DMS153 treated with DMSO at 0.1 percent for 48 hours (cell line): ENCODE results near the gene NUDC.
"Not testable (repeated sequence)": the region's sequence is repeated elsewhere in the genome, so short reads cannot be mapped to it uniquely, and the experiment has no call there.

Source experiments
- DNase-seq: peaks from one replicate; lab custom pipeline; 2025; ENCODE audit not compliant: unreplicated experiment; lab: John Stamatoyannopoulos, UW

The NUDC gene

GRCh38 chr1:26921540-26922430, at the start of gene NUDC:
NUDC (plus strand) TSS chr1:26921743; CDS start chr1:26921849, 106 bp downstream.
- DNase-seq = peak; percentile 98

DNA sequence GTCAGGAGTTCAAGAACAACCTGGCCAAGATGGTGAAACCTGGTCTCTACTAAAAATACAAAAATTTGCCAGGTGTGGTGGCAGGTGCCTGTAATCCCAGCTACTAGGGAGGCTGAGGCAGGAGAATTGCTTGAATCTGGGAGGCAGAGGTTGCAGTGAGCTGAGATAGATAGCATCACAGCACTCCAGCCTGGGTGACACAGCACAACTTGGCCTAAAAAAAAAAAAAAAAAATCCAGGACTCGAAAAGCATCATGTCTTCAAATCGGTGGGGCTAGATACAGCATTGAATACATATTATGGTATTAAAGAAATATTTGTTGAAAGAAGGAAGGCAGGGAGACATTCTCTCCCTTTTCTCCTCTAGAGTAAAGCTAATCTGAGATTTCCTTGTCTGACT, 48.4 kb upstream of the NUDC start:
- DNase-seq = not testable (repeated sequence)

GRCh38 chr1:26874896-26875295, 46.6 kb upstream of the NUDC start:
- no peak for DNase-seq

- no peak for DNase-seq
These were observed 44.2 kb upstream of the NUDC start for GRCh38 chr1:26877326-26877725.

DNA sequence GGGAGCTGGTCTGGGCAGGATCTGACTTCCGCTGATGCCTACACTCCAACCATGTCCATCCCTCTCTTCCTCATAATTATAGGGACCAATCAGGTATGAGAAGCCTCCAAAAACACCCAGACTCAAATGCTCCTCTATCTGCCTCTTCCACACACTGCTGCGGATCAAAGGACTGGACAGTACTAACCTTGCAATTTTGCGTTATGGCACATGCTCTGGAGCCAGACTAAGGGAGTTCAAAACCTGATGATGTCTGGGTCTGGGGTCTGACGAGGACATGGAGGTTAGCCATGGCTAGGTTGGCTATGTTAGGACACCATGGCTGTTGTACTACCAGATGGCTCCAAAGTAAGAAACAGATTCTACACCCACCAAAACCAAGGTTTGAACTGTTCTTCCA, 41.8 kb upstream of the NUDC start:
- no peak for DNase-seq

DNA sequence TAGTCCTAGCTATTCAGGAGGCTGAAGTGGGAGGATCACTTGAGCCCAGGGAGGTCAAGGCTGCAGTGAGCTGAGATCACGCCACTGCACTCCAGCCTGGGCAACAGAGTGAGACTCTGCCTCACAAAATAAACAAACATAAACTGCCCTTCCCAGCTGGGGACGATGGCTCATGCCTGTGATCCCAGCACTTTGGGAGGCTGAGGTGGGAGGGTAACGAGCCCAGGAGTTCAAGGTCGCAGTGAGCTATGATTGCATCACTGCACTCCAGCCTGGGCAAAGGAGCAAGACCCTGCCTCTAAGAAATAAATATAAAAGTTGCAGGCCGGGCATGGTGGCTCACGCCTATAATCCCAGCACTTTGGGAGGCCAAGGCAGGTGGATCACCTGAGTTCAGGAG, 39.9 kb upstream of the NUDC start:
- DNase-seq = not testable (repeated sequence)

- DNase-seq = no peak
These were observed 38.7 kb upstream of the NUDC start for GRCh38 chr1:26882696-26883463.

DNA sequence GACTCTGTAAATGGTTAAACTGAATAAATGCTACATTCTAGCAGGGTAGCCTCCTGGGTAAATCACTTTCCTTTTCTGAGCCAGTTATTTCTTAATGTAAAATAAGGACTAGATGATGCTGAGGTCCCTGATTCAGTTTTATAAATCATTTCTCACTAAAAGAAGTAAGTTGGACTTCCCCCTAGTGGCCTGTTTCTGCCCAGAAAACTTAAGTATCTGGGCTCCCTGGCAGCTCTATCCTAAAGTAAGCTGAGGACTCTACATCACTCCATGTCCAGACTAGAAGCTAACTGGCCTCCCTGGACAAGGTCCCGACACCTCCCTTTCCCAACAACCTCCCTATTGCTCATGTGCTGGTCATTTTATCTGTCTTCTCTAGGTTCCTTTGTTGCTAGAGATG, 34.4 kb upstream of the NUDC start:
- DNase-seq = no peak

DNA sequence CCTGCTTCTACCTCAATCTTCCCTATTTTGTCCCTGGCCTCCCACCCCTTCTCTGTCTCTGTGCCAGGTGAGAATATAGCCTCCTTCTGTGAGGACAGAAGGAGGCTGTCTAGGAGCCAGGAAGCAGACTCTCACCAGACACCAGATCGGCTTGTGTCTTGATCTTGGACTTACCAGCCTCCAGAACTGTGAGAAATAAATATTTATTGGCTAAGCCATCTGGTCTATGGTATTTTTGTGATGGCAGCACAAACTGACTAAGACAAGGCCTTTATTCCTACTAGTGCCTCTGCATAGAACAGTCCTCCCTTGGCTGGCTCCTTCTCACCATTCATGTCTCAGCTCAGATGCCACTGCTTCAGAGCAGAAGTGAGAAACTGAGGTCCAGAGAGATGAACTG, 33.3 kb upstream of the NUDC start:
- DNase-seq = no peak

GRCh38 chr1:26889551-26890466, 31.7 kb upstream of the NUDC start, which contains the start of gene GPN2:
GPN2 (minus strand) TSS chr1:26890283; CDS start chr1:26890096, 187 bp downstream.
- peak; percentile 78 for DNase-seq

GRCh38 chr1:26890467-26890796, 31.1 kb upstream of the NUDC start:
- no peak for DNase-seq

DNA sequence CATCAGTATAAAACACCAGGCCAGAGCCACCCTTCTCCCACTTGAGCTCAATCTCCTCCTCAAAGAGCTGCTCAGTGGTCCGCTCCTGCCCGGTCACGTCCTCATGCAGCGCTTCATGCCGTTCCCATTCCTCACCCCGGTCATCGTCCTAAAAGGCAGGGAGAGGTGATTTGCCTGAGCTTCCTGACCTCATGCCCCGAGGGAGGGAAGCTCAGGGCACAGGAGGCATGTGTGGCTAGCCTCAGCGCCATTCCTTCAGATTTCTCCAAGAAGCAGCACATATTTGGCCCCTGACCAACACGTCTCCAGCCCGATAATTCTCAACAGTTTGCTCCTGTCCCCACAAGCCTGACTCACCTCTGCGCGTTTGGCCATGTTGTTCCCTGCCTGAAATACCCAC, 27.3 kb upstream of the NUDC start:
- DNase-seq = no peak

DNA sequence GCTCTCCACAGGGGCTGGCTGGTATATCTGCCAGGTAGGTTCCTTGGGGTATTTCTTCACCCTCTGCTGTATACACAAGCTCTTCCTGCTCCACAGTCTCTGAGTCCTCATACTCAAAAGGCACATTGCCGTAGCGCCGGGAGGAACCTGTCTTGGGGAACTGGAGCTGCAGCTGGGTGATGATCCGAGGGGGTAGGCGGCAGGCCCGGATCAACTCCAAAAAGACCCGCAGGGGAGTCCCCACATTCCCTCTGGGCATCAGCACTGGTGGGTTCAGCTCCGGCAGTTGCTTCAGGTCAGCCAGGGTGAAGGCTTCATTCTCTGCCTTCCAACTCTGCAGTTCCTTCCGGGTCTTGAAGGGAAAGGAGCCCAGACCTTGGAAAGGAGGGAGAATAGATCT, 24.2 kb upstream of the NUDC start:
- no peak for DNase-seq

DNA sequence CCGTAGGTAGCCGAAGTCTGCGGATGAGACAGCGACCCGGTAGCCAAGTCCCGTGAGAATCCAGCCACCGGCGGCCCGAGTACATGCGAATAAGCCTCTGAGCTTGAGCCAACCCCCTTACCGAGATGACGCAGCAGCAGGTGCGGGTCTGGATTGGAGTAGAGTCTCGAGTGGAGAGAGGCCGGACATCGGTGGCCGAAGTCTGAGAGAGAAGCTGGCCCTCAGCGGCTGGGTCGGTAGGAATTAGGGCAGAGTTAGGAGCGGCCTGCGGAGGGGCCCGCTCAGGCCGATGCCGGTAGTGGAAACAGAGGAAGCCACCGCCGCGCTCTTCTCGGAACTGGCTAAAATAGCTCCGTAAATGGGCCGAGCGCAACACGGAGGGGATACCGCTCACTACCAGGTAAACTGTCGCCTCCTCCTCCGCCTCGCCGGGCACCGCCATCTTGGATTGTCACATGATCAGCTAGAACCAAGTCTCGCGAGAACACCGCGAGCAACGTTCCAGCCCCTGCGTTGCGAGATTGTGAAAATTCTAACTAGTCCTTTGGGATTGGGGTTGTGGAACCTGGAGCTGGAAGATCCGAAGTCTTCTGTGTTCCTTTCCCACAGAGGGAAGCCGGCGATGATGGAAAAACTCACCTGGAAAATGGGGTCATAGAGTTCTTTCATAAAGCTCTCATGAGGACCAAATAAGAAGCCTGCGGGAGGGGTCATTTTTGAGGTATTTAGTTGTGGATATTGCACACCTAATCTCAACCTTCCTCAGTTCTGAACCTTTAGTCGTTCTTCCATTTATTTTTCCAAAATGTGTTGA, 21.3 kb upstream of the NUDC start, which contains the start of gene GPATCH3:
GPATCH3 (minus strand) TSS at position 467 of the 814 bp plus-strand sequence; CDS start at position 442, 25 bp downstream.
- peak; percentile 96 for DNase-seq

GRCh38 chr1:26900815-26901511, 20.6 kb upstream of the NUDC start:
- no peak for DNase-seq

- no peak for DNase-seq
These were observed 14.2 kb upstream of the NUDC start for GRCh38 chr1:26907071-26907917.

GRCh38 chr1:26909951-26910342, 11.6 kb upstream of the NUDC start:
- DNase-seq = no peak

- DNase-seq = no peak
These were observed 11.0 kb upstream of the NUDC start for GRCh38 chr1:26910343-26911160.
